Naive thymus-derived CD8-positive, alpha-beta T cell (primary cell): ENCODE results near the gene CRLF1. TPM values are rescaled to one million over a fixed set of nuclear protein-coding genes. Genes with fewer than 3 reads are reported as not detected.
A peak's percentile ranks its signal among the peaks of the same experiment; 100 is the strongest.

ENCODE experiments used
- ATAC-seq, 2 donors: fragments of 150-1000 bp; cut with Tn5 transposase in 1 of 2; sonication (Bioruptor Pico), chemical (Tn5 transposase) in 1 of 2; 1 replicate in 1 of 2; 2 replicates in 1 of 2; pipeline ENCODE4 v1.10.0; 2021; ENCODE audit warnings: mild to moderate bottlenecking in 2 of 2, moderate library complexity in 2 of 2
- POLR2A ChIA-PET: fragments of 350-600 bp; sonication (Branson Sonifier 250); formaldehyde crosslinking; loops from one replicate; lab custom pipeline; 2021; ENCODE audit warnings: antibody characterized with exemption; lab: Charles Lee
- DNase-seq, 10 donors: peaks; one replicate each; pipeline versions ENCODE4 v3.0.0 to v3.0.0-alpha.2; 2020 to 2022
- H3K27ac Mint-ChIP-seq, 10 donors: one replicate each; pipeline ENCODE4 v1.8.0; 2020 to 2022; ENCODE audit warnings: mild to moderate bottlenecking in 10 of 10, mixed read lengths in 10 of 10, moderate library complexity in 4 of 10, inconsistent platforms in 1 of 10
- H3K27me3 Mint-ChIP-seq, 5 donors: one replicate each; pipeline ENCODE4 v1.8.0; 2021 to 2022; ENCODE audit warnings: mixed read lengths in 5 of 5
- H3K36me3 Mint-ChIP-seq, 3 donors: one replicate each; pipeline ENCODE4 v1.8.0; 2020 to 2022; ENCODE audit warnings: mixed read lengths in 3 of 3, mild to moderate bottlenecking in 2 of 3, inconsistent platforms in 1 of 3
- H3K4me1 Mint-ChIP-seq, 4 donors: one replicate each; pipeline ENCODE4 v1.8.0; 2021 to 2022; ENCODE audit warnings: mixed read lengths in 4 of 4
- H3K4me3 Mint-ChIP-seq, 10 donors: one replicate each; pipeline ENCODE4 v1.8.0; 2020 to 2022; ENCODE audit warnings: mild to moderate bottlenecking in 10 of 10, mixed read lengths in 10 of 10, moderate library complexity in 6 of 10, inconsistent platforms in 1 of 10
- H3K9me3 Mint-ChIP-seq, 9 donors: one replicate each; pipeline ENCODE4 v1.8.0; 2020 to 2022; ENCODE audit warnings: mixed read lengths in 9 of 9, mild to moderate bottlenecking in 3 of 9, inconsistent platforms in 1 of 9, moderate library complexity in 1 of 9
- polyA plus RNA-seq, 3 donors: library from polyadenylated mRNA; unstranded; fragments of 300-500 nt; fragmentation: Illumina TruSeq; gene quantifications; one replicate each; pipeline ENCODE4 v1.2.3, GENCODE V29; 2021
- total RNA-seq, 8 experiments: library from RNA in 2 of 8; stranded (reverse) in 2 of 8; gene quantifications; one replicate each; pipeline ENCODE4 v1.2.3 and lab custom pipeline; 2021 to 2026

CRLF1 gene
- total and polyA plus RNA-seq, 5 experiments from 2014 or later: 0.55 to 1.1 TPM; not detected in 3

- ATAC-seq (peak; percentile 7 to 18), DNase-seq (no peak)
- H3K36me3 Mint-ChIP-seq: peaks cover 0 to 9% (median 0%) of the 10 kb centered on the region in 3 donors
- peak overlapping the region; percentile 81 to 95 (median 90) for H3K4me3 Mint-ChIP-seq
- H3K27ac Mint-ChIP-seq: peak overlapping the region; percentile 87 to 96 (median 94)
- POLR2A ChIA-PET: interaction anchor here (0.6 to 5.4 kb wide), 22 partner anchors 10 to 332 kb away, joined by 3 to 107 read pairs (median 6); partner anchors contain the start of genes COPE, DDX49, ELL and FKBP8
- H3K4me1 Mint-ChIP-seq: peaks cover 16 to 45% (median 33%) of the 10 kb centered on the region in 4 donors
- no peaks in the 10 kb centered on the region for H3K9me3 Mint-ChIP-seq
- H3K27me3 Mint-ChIP-seq: no peaks in the 10 kb centered on the region
Observed at GRCh38 chr19:18587962-18588610, 18.5 kb downstream of the CRLF1 start.

- POLR2A ChIA-PET: interaction anchor here (0.6 to 5.4 kb wide), 12 partner anchors 11 to 332 kb away, joined by 3 to 107 read pairs (median 14); partner anchors contain the start of genes COPE, DDX49, ELL and KXD1
Observed at GRCh38 chr19:18587561-18587960, 19.0 kb downstream of the CRLF1 start.

GRCh38 chr19:18586306-18586705, 20.3 kb downstream of the CRLF1 start:
- H3K4me3 Mint-ChIP-seq: peak overlapping the region in 2 of 10 donors; percentile 24 to 63

More at GRCh38 chr19:18587561-18587960, 19.0 kb downstream of the CRLF1 start:
- H3K4me3 Mint-ChIP-seq: peak overlapping the region in 9 of 10 donors; percentile 14 to 95 (median 88)
- H3K36me3 Mint-ChIP-seq: peaks cover 0 to 9% (median 0%) of the 10 kb centered on the region in 3 donors
- H3K9me3 Mint-ChIP-seq: no peaks in the 10 kb centered on the region
- no peak for DNase-seq
- H3K4me1 Mint-ChIP-seq: peaks cover 16 to 45% (median 33%) of the 10 kb centered on the region in 4 donors
- no peaks in the 10 kb centered on the region for H3K27me3 Mint-ChIP-seq
- ATAC-seq: no peak
- peak overlapping the region in 8 of 10 donors; percentile 63 to 96 (median 94) for H3K27ac Mint-ChIP-seq

GRCh38 chr19:18580311-18580710, 26.3 kb downstream of the CRLF1 start:
- H3K36me3 Mint-ChIP-seq: peaks cover 0 to 27% (median under 1%) of the 10 kb centered on the region in 3 donors
- H3K4me1 Mint-ChIP-seq: peaks cover 0 to 4% (median under 1%) of the 10 kb centered on the region in 4 donors
- DNase-seq (no peak), ATAC-seq (no peak)
- no peak overlapping the region for H3K4me3 Mint-ChIP-seq
- POLR2A ChIA-PET: interaction anchor here (1.0 kb wide), 1 partner anchor 23 kb away, joined by 3 read pairs; the partner anchor contains the start of gene KXD1
- H3K27ac Mint-ChIP-seq: no peak overlapping the region
- H3K27me3 Mint-ChIP-seq: no peaks in the 10 kb centered on the region
- no peaks in the 10 kb centered on the region for H3K9me3 Mint-ChIP-seq

More at GRCh38 chr19:18586306-18586705, 20.3 kb downstream of the CRLF1 start:
- H3K9me3 Mint-ChIP-seq: no peaks in the 10 kb centered on the region
- peak overlapping the region in 6 of 10 donors; percentile 13 to 80 (median 35) for H3K27ac Mint-ChIP-seq
- peaks cover 0 to 8% (median 0%) of the 10 kb centered on the region in 3 donors for H3K36me3 Mint-ChIP-seq
- POLR2A ChIA-PET: interaction anchor here (0.7 to 5.4 kb wide), 3 partner anchors 14 to 29 kb away, joined by 3 to 107 read pairs (median 3); partner anchors contain the start of gene UBA52
- no peaks in the 10 kb centered on the region for H3K27me3 Mint-ChIP-seq
- peaks cover 16 to 45% (median 33%) of the 10 kb centered on the region in 4 donors for H3K4me1 Mint-ChIP-seq
- DNase-seq: no peak
- ATAC-seq: no peak

GRCh38 chr19:18577365-18577914, 29.2 kb downstream of the CRLF1 start:
- no peak overlapping the region for H3K4me3 Mint-ChIP-seq
- peaks cover 8 to 18% (median 12%) of the 10 kb centered on the region in 4 donors for H3K4me1 Mint-ChIP-seq
- no peaks in the 10 kb centered on the region for H3K9me3 Mint-ChIP-seq
- no peaks in the 10 kb centered on the region for H3K27me3 Mint-ChIP-seq
- POLR2A ChIA-PET: no interaction called here
- peak overlapping the region in 1 of 10 donors; percentile 65 for H3K27ac Mint-ChIP-seq
- H3K36me3 Mint-ChIP-seq: peaks cover 0 to 54% (median 8%) of the 10 kb centered on the region in 3 donors
- ATAC-seq: no peak
- no peak for DNase-seq

GRCh38 chr19:18576383-18576782, 30.2 kb downstream of the CRLF1 start:
- no peaks in the 10 kb centered on the region for H3K9me3 Mint-ChIP-seq
- DNase-seq (no peak), ATAC-seq (no peak)
- H3K36me3 Mint-ChIP-seq: peaks cover 0 to 58% (median 8%) of the 10 kb centered on the region in 3 donors
- no peaks in the 10 kb centered on the region for H3K27me3 Mint-ChIP-seq
- POLR2A ChIA-PET: interaction anchor here (0.7 to 1.2 kb wide), 2 partner anchors 11 to 344 kb away, joined by 3 to 7 read pairs; no protein-coding TSS in a partner anchor
- no peak overlapping the region for H3K4me3 Mint-ChIP-seq
- H3K27ac Mint-ChIP-seq: no peak overlapping the region
- peaks cover 12 to 24% (median 18%) of the 10 kb centered on the region in 4 donors for H3K4me1 Mint-ChIP-seq

- H3K27ac Mint-ChIP-seq: peak overlapping the region in 6 of 10 donors; percentile 27 to 83 (median 54)
- no peaks in the 10 kb centered on the region for H3K27me3 Mint-ChIP-seq
- H3K36me3 Mint-ChIP-seq: peaks cover 0 to 59% (median 8%) of the 10 kb centered on the region in 3 donors
- H3K9me3 Mint-ChIP-seq: no peaks in the 10 kb centered on the region
- POLR2A ChIA-PET: interaction anchor here (4.8 kb wide), 1 partner anchor 13 kb away, joined by 107 read pairs; the partner anchor contains the start of gene REX1BD
- no peak for DNase-seq
- no peak for ATAC-seq
- H3K4me1 Mint-ChIP-seq: peaks cover 13 to 26% (median 19%) of the 10 kb centered on the region in 4 donors
- peak overlapping the region in 3 of 10 donors; percentile 47 to 56 (median 55) for H3K4me3 Mint-ChIP-seq
Observed at GRCh38 chr19:18574691-18575291, 31.8 kb downstream of the CRLF1 start.

- Mint-ChIP-seq H3K4me3 (peak within 1 kb of the TSS; percentile 86 to 99 (median 95)), H3K27ac (peak within 1 kb of the TSS; percentile 88 to 99 (median 98)), H3K36me3 (peaks cover 0 to 68% (median 11%) of the 10 kb centered on the region in 3 donors), H3K4me1 (peaks cover 13 to 26% (median 19%) of the 10 kb centered on the region in 4 donors), H3K27me3 (no peaks in the 10 kb centered on the region), H3K9me3 (no peaks in the 10 kb centered on the region)
- POLR2A ChIA-PET: interaction anchor here (0.5 to 4.8 kb wide), 21 partner anchors 9 to 1341 kb away, joined by 3 to 107 read pairs (median 4); partner anchors contain the start of genes COPE, DDX49, ELL and FKBP8
- peak; percentile 92 to 95 for ATAC-seq
- DNase-seq: peak; percentile 97 to 99 (median 98)
Observed at GRCh38 chr19:18571564-18572344, 34.8 kb downstream of the CRLF1 start, which contains the start of gene UBA52. UBA52 (plus strand) TSS chr19:18571857; CDS start chr19:18573301, 1,444 bp downstream.

GRCh38 chr19:18568367-18568766, 38.2 kb downstream of the CRLF1 start:
- no peak for ATAC-seq
- no peak for DNase-seq
- Mint-ChIP-seq H3K4me1 (peaks cover 10 to 21% (median 16%) of the 10 kb centered on the region in 4 donors), H3K9me3 (no peaks in the 10 kb centered on the region), H3K27me3 (no peaks in the 10 kb centered on the region), H3K27ac (no peak overlapping the region), H3K4me3 (no peak overlapping the region), H3K36me3 (peaks cover 0 to 63% (median 6%) of the 10 kb centered on the region in 3 donors)
- POLR2A ChIA-PET: interaction anchor here (0.6 kb wide), 1 partner anchor 10 kb away, joined by 6 read pairs; no protein-coding TSS in a partner anchor

GRCh38 chr19:18566953-18567352, 39.6 kb downstream of the CRLF1 start:
- POLR2A ChIA-PET: interaction anchor here (0.5 to 1.3 kb wide), 3 partner anchors 9 to 24 kb away, joined by 3 to 6 read pairs (median 4); partner anchors contain the start of gene KXD1
- ATAC-seq (no peak), DNase-seq (no peak)
- peaks cover 0 to 7% (median 5%) of the 10 kb centered on the region in 4 donors for H3K4me1 Mint-ChIP-seq
- H3K27ac Mint-ChIP-seq: no peak overlapping the region
- peaks cover 0 to 64% (median 6%) of the 10 kb centered on the region in 3 donors for H3K36me3 Mint-ChIP-seq
- no peaks in the 10 kb centered on the region for H3K27me3 Mint-ChIP-seq
- H3K9me3 Mint-ChIP-seq: no peaks in the 10 kb centered on the region
- no peak overlapping the region for H3K4me3 Mint-ChIP-seq

- no peak for ATAC-seq
- Mint-ChIP-seq H3K4me3 (no peak overlapping the region), H3K9me3 (no peaks in the 10 kb centered on the region), H3K27ac (peak overlapping the region in 1 of 10 donors; percentile 11), H3K4me1 (peaks cover 11 to 30% (median 21%) of the 10 kb centered on the region in 4 donors), H3K27me3 (no peaks in the 10 kb centered on the region), H3K36me3 (peaks cover 0 to 43% (median 4%) of the 10 kb centered on the region in 3 donors)
- DNase-seq: no peak
- POLR2A ChIA-PET: interaction anchor here (0.5 to 0.6 kb wide), 3 partner anchors 9 to 124 kb away, joined by 3 to 6 read pairs (median 3); partner anchors contain the start of genes ISYNA1 and UBA52
Observed at GRCh38 chr19:18562086-18562485, 44.5 kb downstream of the CRLF1 start.
